Globus pallidus (tissue), 1 donor: Measurements from ENCODE around the gene NDRG4.

Source experiments
- DNase-seq: peaks from one replicate; pipeline ENCODE4 v3.0.0-alpha.2; 2015; ENCODE audit warnings: low spot score

NDRG4 gene

DNA sequence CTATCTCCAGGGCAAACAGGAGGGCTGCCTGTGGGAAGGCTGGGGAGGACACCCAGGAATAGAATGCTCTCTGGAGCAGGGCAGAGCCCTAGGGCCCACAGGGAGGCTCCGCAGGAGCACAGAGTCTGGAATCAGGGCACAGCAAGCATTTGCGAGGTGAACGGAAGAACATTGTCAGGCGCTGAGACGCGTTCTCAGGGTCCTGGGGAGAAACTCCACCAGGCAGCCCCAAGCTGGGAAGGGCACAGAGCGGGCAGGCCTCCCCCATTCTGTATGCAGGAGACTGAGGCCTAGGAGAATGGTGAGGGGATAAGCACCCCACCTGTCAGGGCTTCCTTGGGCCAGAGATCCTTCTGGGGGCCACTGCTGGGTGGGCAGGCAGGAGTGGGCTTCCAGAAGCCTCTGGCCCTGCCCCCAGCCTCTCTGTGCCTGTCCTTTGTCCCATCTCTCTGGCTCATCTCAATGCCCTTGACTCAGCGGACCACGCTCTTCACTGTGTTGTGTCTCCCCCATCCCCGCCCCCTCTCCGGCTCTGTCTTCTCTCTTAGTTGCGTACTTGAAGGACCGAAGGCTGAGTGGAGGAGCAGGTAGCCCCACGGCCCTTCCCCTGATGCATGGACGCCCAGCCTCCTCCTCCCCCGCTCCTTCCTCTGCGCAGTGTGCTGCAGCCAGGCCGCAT lies 10.3 kb downstream of the NDRG4 start:
- no peak for DNase-seq

DNA sequence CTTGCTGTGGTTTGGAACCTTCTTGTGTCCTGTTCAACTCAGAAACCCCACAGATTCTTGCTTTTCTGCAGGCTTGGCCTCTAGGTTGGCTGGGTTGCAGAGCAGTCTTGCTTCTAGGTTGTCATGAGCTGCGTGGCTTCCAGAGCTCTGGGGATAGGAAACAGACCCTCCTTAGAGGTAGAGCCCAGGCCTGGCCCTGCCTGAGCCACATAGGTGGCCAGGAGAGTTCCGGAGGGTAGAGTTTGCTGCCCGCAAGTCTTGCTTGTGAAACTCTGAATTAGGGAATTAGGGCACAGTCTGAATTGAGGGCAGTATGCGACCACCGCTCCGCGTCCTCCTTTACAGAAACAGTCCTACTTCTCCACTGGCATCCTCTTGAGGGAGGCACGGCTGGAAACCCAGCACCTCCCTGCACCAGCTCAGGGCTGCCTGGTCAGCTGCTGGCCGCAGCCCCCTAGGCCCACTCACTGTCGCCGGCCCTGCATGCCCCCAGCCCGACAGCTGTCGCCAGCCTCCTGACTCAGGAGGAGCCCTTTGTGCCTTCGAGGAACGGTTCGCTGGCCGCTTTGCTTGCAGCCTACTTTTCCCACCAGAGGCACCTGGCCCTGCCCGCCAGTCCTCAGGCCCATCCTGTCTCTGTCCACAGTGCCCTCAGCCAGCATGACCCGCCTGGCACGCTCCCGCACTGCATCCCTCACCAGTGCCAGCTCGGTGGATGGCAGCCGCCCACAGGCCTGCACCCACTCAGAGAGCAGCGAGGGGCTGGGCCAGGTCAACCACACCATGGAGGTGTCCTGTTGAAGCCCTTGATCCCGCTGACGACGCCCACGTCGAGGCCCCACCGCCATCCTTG lies 11.1 kb downstream of the NDRG4 start:
- no peak for DNase-seq

DNA sequence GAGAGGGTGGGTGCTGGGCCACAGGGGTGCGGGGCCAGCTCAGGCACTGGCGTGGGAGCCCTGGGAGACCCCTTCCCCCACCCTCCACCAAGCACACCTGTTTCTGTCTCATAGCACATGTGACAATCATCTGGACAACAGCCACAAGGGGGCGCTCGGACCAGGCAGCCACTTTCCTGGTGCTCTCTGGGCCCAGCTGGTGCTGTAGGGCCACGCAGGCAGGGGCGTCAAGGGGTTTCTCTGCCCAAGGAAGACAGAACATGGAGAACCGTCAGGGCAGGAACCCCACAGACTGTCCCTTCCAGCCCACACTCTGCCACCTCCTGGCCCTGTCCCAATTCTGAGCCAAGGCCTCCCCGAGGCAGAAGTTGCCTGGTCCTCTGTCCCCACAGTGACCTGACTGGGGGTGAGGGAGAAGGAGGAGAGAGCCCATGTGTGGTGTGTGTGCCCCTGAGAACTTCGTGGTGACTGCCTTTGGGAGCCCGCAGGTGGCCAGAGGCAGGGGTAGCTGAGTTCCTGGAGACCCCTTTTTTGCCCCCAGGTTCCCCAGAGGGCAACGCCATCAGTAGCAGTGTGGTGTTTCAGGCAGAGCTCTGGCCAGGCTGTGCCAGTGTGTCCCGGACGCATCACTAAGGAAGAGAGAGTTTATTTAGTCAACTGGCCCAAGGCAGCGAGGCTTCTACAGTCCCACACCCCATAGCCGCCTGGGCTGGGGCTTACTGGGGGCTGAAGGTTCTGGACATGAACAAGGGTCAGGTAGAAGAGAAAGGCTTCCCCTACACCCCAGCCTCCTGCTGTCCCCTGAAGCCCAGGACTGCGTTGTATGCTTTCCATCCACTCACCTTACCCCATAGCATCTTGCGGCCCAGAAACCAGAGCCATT lies 12.2 kb downstream of the NDRG4 start:
- DNase-seq = peak; percentile 46

DNA sequence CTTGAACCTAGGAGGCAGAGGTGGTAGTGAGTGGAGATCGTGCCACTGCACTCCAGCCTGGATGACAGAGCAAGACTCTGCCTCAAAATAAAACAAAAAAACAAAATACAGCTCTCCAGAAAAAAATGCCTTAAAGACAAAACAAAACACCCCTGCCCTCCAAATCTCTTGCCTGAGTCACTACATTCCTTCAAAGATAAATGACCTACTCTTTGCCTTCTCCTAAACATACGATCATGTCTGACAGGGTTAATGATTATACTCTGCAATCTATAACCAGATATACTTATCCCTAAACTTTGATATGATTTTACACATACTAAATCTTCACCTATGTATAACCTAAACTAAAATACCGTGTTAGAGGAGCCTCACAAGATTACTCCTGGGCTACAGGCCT lies 13.9 kb downstream of the NDRG4 start:
- no peak for DNase-seq

DNA sequence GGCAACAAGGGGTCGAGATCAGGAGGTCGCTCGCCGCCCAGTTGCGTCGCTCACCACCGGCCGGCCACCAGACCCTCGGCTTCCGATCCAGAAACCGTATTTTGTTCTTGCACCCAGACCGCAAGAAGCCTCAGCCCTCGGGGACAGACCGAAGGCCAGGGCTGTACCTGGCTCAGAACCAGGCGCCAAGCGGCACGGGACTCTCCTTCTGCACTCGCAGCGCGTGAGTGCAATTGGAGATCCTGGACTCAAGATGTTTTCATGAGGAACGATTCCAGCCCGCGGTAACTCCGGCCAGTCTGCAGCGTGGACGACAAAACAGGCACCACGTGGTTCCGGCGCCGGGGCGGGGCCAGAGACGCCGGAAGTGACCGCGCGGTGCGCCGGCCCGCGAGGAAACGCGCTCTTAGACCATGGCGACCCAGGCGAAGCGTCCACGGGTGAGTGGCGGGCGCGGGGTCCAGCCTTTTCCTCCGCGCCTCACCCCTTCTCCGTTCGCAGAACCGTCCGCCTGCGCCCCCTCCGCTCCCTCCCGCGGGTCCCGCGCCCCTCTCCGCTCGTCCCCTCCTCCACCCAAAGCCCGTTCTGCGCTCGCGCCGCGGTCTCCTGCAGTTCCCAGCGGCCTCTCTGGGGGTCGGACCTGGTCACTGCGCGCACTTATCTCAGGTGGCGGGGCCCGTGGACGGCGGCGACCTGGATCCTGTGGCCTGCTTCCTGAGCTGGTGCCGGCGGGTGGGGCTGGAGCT lies 15.4 kb downstream of the NDRG4 start, which contains the start of gene SETD6:
SETD6 (plus strand) TSS at position 393 of the 746 bp plus-strand sequence; CDS start at position 414, 21 bp downstream.
- DNase-seq = peak; percentile 84

DNA sequence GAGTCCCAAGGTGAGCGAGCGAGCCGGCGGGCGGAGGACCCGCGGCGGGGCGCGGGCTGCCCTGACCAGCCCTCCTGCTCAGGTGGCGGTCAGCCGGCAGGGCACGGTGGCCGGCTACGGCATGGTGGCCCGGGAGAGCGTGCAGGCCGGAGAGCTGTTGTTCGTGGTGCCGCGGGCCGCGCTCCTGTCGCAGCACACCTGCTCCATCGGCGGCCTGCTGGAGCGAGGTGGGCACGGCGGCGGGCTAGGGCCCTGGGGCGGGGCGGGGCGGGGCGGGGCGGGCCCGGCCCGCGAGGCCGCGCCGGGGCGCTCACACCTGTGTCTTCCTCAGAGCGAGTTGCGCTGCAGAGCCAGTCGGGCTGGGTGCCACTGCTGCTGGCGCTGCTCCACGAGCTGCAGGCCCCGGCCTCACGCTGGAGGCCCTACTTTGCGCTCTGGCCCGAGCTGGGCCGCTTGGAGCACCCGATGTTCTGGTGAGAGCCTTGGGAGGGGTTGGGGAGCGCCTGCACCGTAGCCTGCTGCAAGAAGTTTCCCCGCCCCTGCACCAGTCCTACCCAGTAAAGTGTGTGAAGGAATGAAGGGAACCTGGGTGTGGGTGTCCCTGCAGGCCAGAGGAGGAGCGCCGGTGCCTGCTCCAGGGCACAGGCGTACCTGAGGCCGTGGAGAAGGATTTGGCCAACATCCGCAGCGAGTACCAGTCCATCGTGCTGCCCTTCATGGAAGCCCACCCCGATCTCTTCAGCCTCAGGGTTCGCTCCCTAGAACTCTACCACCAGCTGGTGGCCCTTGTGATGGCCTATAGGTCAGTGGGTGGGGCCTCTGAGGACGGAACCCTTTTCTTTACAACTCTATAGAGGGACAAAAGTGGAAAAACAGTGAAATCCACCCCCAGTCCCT lies 16.2 kb downstream of the NDRG4 start:
- no peak for DNase-seq

DNA sequence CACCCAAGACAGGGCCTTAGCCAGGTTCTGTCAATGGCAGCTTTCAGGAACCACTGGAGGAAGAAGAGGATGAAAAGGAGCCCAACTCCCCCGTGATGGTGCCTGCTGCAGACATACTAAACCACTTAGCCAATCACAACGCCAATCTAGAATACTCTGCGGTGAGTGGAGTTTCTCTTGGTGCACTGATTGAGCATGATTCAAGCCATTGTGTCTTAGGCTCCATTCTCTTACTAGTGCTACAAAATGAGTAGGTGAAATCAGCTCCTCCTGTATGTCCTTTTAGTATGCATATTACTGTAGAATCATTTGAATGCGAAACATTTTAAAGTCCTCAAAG lies 16.8 kb downstream of the NDRG4 start:
- DNase-seq = no peak

DNA sequence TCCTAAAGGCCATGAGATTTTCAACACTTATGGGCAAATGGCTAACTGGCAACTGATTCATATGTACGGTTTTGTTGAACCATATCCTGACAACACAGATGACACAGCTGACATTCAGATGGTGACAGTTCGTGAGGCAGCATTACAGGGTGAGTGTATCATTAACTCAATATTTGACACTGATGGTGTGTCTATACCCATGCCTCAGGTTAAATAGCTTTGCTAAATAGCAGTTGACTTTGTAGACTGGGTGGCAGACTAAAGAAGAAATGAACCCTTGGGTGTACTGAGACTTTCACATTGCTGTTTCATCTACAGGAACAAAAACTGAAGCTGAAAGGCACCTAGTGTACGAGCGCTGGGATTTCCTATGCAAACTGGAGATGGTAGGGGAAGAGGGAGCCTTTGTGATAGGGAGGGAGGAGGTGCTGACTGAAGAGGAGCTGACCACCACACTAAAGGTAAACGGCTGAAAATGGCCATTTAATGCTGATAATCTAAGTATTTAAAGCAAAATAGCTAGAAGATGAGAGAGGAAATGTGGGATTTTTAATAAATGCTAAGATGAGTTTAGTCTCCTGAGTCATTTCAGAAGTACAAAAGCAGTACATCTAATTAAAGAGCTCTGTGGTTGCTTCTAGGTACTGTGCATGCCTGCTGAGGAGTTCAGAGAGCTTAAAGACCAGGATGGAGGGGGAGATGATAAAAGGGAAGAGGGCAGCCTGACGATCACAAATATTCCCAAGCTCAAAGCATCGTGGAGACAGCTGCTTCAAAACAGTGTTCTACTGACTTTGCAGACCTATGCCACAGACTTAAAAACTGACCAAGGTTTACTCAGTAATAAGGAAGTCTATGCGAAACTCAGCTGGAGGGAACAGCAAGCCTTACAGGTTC lies 18.4 kb downstream of the NDRG4 start:
- DNase-seq = no peak

DNA sequence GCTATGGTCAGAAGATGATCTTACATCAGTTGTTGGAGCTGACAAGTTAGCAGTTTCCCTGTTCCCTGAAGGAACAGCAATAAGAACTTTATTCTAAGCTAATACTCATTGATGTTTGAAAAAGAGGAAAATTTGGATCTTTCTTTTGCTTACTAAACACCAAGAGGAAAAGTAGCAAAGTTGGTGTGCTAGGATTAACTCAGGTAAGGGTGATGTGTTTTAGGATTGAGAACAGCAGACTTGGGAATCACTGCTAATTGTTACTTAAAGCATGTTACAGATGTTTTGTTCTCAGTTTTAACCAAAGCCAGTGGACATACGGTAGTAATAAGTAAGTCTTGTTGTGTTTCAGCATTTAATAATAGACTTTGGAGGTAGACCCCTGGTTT lies 19.0 kb downstream of the NDRG4 start:
- DNase-seq = no peak

DNA sequence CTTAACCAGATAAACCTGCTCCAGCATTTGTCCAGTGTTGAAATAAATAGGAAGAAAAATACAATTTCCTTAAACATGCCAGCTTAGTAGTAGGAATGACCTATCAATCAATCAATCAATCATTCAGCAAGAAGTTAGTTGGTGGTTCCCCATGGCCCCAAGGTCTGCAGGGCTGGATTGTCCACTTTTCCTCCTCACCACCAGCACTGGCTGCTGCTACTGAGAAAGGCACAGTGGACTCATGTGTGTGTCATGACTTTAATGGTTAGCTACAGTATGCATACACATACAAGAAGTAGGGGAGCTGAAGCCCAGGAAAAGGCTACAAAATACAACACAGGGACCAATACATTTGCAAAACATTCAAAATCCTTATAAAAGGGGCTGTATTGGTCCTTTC lies 19.8 kb downstream of the NDRG4 start:
- no peak for DNase-seq

DNA sequence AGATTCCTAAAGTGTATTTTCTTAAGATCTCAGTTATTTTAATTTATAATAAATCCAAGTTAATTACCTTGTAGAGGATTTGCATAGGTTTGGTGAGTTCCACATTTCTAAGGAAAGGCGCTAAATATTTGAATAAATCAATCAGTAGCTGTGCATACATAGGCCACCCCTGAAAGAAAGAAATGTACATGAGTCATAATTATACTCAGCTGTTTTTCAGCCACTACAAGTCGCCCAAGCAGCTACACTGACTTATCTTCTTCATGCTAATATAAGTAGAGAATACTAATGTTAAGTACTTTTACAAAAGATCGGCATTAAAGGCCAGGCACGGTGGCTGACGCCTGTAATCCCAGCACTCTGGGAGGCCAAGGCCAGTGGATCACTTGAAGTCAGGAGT lies 30.2 kb downstream of the NDRG4 start:
- no peak for DNase-seq

DNA sequence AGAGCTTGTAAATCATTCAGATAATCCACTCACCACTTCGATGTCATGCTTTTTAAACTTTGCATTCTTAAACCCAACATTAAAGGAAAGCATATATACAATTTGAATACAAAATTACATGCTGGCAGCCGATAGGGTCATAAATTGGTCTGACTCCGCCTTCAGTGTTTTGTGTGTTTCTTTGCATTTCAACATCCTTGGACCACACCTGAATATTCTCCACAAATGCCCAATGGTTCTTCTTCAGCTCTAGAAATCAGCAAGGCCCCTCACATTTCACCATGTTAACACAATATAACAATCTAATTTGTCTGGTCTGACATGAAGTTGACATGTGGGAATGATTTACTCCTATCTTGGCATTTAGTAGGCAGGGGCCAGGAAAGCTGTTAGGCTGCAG lies 32.5 kb downstream of the NDRG4 start:
- DNase-seq = no peak

DNA sequence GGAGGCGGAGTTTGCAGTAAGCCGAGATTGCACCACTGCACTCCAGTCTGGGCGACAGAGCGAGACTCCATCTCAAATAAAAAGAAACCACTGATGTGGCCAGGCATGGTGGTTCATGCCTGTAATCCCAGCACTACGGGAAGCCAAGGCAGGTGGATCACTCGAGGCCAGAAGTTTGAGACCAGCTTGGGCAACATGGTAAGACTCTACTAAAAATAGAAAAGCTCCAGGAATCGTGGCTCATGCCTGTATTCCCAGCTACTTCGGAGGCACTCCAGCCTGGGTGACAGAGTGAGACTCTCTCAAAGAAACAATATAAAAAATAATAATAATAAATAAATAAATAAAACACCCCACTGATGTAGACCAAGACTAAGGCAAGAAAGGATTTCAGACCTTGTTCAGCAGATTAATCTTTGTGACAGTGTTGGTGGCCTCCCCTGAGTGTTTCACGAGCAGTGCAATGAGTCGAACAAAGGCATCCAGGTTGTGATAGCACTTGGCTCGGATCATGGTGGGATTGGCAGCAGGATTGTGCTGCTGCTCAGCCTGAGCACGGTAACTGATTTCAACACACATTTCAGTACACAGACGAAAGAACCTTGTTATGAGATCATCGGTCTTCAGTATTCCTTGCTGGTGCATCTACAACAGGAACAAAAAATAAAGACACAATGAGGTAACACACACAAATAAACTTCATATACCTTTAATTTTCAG lies 34.0 kb downstream of the NDRG4 start:
- DNase-seq = no peak

DNA sequence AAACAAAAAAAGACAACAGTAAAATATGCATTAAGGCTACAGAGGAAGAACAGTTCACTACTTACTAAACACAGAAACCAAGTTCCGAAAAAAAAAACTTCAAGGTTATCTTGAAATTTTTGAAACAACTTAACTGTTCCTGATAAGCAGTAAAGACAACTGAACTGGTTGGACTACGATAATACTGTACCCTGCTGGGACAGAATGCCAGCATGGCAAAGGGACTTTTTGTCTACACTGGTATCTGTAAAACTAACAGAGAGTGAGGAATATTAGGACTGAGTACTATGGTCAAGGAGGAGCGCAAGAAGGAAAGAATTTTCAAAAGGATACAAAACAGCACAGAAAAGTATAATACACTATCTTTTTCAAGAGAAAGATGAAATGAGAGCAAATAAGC lies 35.2 kb downstream of the NDRG4 start:
- DNase-seq = no peak

DNA sequence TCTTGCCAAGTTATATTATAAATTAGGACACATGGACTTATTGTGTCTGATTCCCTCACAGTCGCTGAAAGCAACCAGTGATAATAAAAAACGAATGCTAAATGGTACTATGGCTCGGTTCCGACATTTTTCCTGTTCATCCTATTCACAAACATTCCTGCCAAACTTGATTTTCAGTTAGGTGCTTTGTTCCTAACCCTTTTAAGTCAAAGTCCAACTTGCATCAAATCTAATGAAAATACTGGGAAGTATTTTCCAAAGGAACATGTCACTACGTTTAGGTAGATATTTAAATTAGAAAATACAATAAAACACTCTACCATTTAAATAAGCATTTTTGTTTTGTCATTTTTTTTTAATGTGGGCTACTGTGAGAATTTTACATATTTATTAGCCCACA lies 36.3 kb downstream of the NDRG4 start:
- no peak for DNase-seq

DNA sequence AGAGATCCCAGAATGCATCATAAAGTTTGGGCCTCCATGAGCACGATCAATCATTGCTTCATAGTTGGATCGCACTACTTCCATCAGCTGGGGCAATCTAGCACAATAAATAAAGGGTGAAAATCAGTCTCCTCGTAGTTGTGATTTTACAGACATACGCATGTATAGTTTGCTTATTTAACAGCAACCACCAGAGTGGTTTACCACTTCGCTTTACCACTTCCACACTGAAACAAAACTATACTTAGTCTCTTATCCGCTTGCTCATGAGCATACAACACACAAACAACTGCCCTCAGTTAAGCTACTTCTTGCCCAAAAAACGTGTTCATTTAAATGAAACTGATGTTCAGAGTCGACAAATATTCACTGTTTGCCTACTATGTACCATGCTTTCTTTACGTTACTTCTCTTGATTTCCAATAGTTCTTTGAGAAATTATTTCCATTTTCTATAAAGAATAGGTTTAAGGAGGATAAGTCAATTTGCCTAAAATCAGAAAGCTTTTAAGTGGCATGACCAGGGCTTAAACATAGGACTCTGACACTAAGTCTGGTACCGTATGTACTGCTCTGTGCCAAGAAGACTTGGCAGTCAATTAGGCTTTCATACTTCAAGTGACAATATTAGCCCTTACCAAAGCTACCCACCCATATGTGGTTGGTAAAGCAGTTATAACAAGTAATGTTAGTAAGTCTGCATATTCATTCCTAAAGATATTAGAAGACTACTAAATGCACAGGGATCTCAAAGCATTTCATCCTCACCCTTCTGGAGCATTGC lies 37.4 kb downstream of the NDRG4 start:
- DNase-seq = no peak

DNA sequence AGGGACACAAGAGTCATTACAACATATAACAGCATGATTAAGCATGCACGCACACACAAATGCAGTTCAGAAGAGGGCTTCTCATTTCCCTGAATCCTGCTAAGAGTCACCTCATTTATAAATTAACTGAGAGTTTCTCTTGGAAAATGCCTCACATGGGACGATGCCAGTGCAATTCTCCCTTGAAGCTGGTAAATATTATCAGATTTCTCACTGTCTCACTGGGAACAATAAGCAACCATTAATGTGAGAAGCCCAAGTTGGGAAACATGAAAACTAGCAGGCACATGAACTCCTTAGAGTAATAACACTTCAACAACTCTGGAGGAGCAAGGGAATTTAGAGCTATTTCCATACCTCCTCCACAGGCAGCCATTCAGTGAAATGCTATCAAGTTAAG lies 41.8 kb downstream of the NDRG4 start:
- no peak for DNase-seq

DNA sequence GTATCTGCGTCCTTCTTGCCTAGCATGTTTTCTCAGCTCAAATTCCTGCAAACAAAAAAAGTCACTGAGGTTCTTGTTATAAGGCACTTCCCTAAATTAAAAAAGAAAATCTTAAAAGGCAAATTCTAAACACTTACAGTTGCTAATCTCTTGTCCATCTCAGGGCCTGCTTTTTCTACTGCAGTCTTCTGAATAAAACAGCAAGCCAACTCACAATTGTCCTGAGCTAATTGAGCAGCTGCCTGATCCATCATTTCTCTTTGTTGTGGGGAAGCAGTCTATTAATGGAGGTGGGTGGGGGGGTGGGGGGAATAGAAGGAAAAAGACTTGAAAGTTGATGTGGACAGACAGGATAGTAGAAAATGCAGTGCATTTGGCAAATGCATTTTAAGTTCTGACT lies 42.3 kb downstream of the NDRG4 start:
- DNase-seq = no peak
